MM.1S (cell line): ENCODE measurements around the gene RHOT2.

Source experiments
- DNase-seq: peaks from one replicate; pipeline ENCODE4 v3.0.0-alpha.2; 2015
- H2AFZ ChIP-seq: fragments of 300-600 bp; sonication (generic); 2 replicates; pipeline ENCODE4 v1.6.0; 2016; ENCODE audit warnings: antibody characterized with exemption, low read length
- H3F3A ChIP-seq: fragments of 300-600 bp; sonication (generic); 2 replicates; pipeline ENCODE4 v1.6.1; 2016; ENCODE audit warnings: mild to moderate bottlenecking, antibody characterized with exemption, low read length, moderate library complexity, mixed read lengths; ENCODE audit not compliant: insufficient read depth
- H3K27ac ChIP-seq: fragments of 300-600 bp; sonication (generic); 2 replicates; pipeline ENCODE4 v1.5.1; 2016; ENCODE audit warnings: mild to moderate bottlenecking, low read length
- H3K27me3 ChIP-seq: fragments of 300-600 bp; sonication (generic); replicated peaks from 2 replicates; pipeline ENCODE4 v1.6.0; 2016; ENCODE audit warnings: low read length; ENCODE audit not compliant: insufficient read depth
- H3K36me3 ChIP-seq: fragments of 300-600 bp; sonication (generic); replicated peaks from 2 replicates; pipeline ENCODE4 v1.6.1; 2016; ENCODE audit warnings: mild to moderate bottlenecking, low read length, mixed read lengths; ENCODE audit not compliant: insufficient read depth
- H3K4me1 ChIP-seq: fragments of 300-600 bp; sonication (generic); 2 replicates; pipeline ENCODE4 v1.6.1; 2016; ENCODE audit warnings: low read length, mixed read lengths
- H3K4me2 ChIP-seq: fragments of 300-600 bp; sonication (generic); 2 replicates; pipeline ENCODE4 v1.6.0; 2016; ENCODE audit warnings: low read depth, low read length
- H3K4me3 ChIP-seq: fragments of 300-600 bp; sonication (generic); 2 replicates; pipeline ENCODE4 v1.5.1; 2016; ENCODE audit warnings: low read length, mixed read lengths
- H3K79me2 ChIP-seq: fragments of 300-600 bp; sonication (generic); 2 replicates; pipeline ENCODE4 v1.6.1; 2016; ENCODE audit warnings: mixed run types, low read length, mixed read lengths
- H3K9ac ChIP-seq: fragments of 300-600 bp; sonication (generic); 2 replicates; pipeline ENCODE4 v1.6.1; 2016; ENCODE audit warnings: low read length, mixed read lengths
- H3K9me2 ChIP-seq: fragments of 300-600 bp; sonication (generic); replicated peaks from 2 replicates; pipeline ENCODE4 v1.6.1; 2016; ENCODE audit warnings: mild to moderate bottlenecking, low read length, mixed read lengths; ENCODE audit not compliant: insufficient read depth
- H3K9me3 ChIP-seq: fragments of 300-600 bp; sonication (generic); replicated peaks from 2 replicates; pipeline ENCODE4 v1.6.1; 2016; ENCODE audit warnings: mild to moderate bottlenecking, low read length, mixed read lengths; ENCODE audit not compliant: insufficient read depth
- H4K20me1 ChIP-seq: fragments of 300-600 bp; sonication (generic); 2 replicates; pipeline ENCODE4 v1.6.1; 2016; ENCODE audit warnings: mild to moderate bottlenecking, low read length, moderate library complexity, mixed read lengths; ENCODE audit not compliant: insufficient read depth
- EZH2 ChIP-seq: fragments of 300-600 bp; sonication (generic); optimal IDR thresholded peaks from 2 replicates; pipeline ENCODE3; 2017; ENCODE audit warnings: low read depth, mild to moderate bottlenecking, antibody characterized with exemption, low read length, mixed read lengths
- EZH2phosphoT487 ChIP-seq: fragments of 300-600 bp; sonication (generic); IDR thresholded peaks from 2 replicates; pipeline ENCODE4 v1.6.1; 2018; ENCODE audit warnings: antibody characterized with exemption, low read length
- TF ChIP-seq, protein P1 (sequence below): fragments of 300-600 bp; sonication (generic); IDR thresholded peaks from 2 replicates; pipeline ENCODE4 v1.5.1; 2016; ENCODE audit warnings: antibody characterized with exemption, low read length, mixed read lengths

The RHOT2 gene

DNA sequence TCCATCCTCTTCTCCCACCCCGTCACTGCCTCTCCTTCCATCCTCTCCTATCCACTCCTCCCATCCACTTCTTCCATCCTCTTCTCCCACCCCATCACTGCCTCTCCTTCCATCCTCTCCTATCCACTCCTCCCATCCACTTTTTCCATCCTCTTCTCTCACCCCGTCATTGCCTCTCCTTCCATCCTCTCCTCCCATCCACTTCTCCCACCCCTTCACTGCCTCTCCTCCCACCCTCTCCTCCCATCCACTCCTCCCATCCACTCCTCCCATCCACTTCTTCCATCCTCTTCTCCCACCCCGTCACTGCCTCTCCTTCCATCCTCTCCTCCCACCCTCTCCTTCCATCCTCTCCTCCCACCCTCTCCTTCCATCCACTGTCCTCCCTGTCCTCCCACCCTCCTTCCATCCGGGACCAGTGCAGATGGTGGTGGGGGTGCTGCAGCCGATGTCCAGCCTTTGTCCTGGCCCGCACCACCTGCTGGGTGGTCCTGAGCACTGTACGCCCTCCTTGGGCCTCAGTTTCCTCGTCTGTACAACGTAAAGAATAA lies 36.0 kb upstream of the RHOT2 start:
- Histone ChIP-seq H3K36me3 (no peaks in the 10 kb centered on the region), H3K27me3 (no peaks in the 10 kb centered on the region), H2AFZ (no peak overlapping the region), H3K9ac (no peak overlapping the region), H3K4me3 (no peak overlapping the region), H4K20me1 (no peaks in the 10 kb centered on the region), H3K4me1 (0 out of 2 replicates have a peak, but pooled peaks cover 3% of the 10 kb centered on the region), H3K27ac (no peak overlapping the region), H3K79me2 (peaks cover 16% of the 10 kb centered on the region), H3K9me3 (no peaks in the 10 kb centered on the region), H3F3A (peaks cover 3% of the 10 kb centered on the region; the same call in 1 of the 2 replicates), H3K4me2 (no peak overlapping the region), H3K9me2 (no peaks in the 10 kb centered on the region)
- TF ChIP-seq EZH2phosphoT487 (no peak), EZH2 (no peak)
- TF ChIP-seq, protein P1, sequence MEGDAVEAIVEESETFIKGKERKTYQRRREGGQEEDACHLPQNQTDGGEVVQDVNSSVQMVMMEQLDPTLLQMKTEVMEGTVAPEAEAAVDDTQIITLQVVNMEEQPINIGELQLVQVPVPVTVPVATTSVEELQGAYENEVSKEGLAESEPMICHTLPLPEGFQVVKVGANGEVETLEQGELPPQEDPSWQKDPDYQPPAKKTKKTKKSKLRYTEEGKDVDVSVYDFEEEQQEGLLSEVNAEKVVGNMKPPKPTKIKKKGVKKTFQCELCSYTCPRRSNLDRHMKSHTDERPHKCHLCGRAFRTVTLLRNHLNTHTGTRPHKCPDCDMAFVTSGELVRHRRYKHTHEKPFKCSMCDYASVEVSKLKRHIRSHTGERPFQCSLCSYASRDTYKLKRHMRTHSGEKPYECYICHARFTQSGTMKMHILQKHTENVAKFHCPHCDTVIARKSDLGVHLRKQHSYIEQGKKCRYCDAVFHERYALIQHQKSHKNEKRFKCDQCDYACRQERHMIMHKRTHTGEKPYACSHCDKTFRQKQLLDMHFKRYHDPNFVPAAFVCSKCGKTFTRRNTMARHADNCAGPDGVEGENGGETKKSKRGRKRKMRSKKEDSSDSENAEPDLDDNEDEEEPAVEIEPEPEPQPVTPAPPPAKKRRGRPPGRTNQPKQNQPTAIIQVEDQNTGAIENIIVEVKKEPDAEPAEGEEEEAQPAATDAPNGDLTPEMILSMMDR, result no peak
- DNase-seq, result no peak

DNA sequence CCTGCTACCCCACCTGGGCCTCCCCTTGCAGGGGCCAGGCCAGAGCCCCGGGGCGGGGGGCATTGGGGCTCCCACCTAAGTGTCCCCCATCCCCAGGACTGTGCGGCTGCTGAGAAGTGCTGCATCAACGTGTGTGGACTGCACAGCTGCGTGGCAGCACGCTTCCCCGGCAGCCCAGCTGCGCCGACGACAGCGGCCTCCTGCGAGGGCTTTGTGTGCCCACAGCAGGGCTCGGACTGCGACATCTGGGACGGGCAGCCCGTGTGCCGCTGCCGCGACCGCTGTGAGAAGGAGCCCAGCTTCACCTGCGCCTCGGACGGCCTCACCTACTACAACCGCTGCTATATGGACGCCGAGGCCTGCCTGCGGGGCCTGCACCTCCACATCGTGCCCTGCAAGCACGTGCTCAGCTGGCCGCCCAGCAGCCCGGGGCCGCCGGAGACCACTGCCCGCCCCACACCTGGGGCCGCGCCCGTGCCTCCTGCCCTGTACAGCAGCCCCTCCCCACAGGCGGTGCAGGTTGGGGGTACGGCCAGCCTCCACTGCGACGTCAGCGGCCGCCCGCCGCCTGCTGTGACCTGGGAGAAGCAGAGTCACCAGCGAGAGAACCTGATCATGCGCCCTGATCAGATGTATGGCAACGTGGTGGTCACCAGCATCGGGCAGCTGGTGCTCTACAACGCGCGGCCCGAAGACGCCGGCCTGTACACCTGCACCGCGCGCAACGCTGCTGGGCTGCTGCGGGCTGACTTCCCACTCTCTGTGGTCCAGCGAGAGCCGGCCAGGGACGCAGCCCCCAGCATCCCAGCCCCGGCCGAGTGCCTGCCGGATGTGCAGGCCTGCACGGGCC lies 35.2 kb upstream of the RHOT2 start:
- Histone ChIP-seq H2AFZ (no peak overlapping the region), H3K9me3 (no peaks in the 10 kb centered on the region), H3K36me3 (no peaks in the 10 kb centered on the region), H3K9ac (no peak overlapping the region), H3K9me2 (no peaks in the 10 kb centered on the region), H3K79me2 (peaks cover 16% of the 10 kb centered on the region), H3K4me2 (no peak overlapping the region), H3K27ac (no peak overlapping the region), H3K4me1 (0 out of 2 replicates have a peak, but pooled peaks cover 3% of the 10 kb centered on the region), H3K27me3 (no peaks in the 10 kb centered on the region), H3K4me3 (no peak overlapping the region), H3F3A (peaks cover 3% of the 10 kb centered on the region; the same call in 1 of the 2 replicates), H4K20me1 (no peaks in the 10 kb centered on the region)
- TF ChIP-seq, protein P1, result no peak
- no peak for TF ChIP-seq EZH2
- TF ChIP-seq EZH2phosphoT487, result no peak
- DNase-seq, result no peak

DNA sequence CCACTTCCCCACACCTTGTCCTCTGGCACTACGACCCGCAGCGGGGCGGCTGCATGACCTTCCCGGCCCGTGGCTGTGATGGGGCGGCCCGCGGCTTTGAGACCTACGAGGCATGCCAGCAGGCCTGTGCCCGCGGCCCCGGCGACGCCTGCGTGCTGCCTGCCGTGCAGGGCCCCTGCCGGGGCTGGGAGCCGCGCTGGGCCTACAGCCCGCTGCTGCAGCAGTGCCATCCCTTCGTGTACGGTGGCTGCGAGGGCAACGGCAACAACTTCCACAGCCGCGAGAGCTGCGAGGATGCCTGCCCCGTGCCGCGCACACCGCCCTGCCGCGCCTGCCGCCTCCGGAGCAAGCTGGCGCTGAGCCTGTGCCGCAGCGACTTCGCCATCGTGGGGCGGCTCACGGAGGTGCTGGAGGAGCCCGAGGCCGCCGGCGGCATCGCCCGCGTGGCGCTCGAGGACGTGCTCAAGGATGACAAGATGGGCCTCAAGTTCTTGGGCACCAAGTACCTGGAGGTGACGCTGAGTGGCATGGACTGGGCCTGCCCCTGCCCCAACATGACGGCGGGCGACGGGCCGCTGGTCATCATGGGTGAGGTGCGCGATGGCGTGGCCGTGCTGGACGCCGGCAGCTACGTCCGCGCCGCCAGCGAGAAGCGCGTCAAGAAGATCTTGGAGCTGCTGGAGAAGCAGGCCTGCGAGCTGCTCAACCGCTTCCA lies 34.4 kb upstream of the RHOT2 start:
- H3K4me3 ChIP-seq, result no peak overlapping the region
- H3K36me3 ChIP-seq, result no peaks in the 10 kb centered on the region
- H2AFZ ChIP-seq, result no peak overlapping the region
- H3K9me2 ChIP-seq, result no peaks in the 10 kb centered on the region
- H3K4me2 ChIP-seq, result no peak overlapping the region
- no peak overlapping the region for H3K9ac ChIP-seq
- no peaks in the 10 kb centered on the region for H4K20me1 ChIP-seq
- no peaks in the 10 kb centered on the region for H3K9me3 ChIP-seq
- H3F3A ChIP-seq, result peaks cover 3% of the 10 kb centered on the region; the same call in 1 of the 2 replicates
- DNase-seq, result no peak
- H3K79me2 ChIP-seq, result peaks cover 16% of the 10 kb centered on the region
- no peak overlapping the region for H3K27ac ChIP-seq
- no peak for TF ChIP-seq EZH2phosphoT487
- TF ChIP-seq EZH2, result no peak
- TF ChIP-seq, protein P1, result no peak
- 0 out of 2 replicates have a peak, but pooled peaks cover 3% of the 10 kb centered on the region for H3K4me1 ChIP-seq
- no peaks in the 10 kb centered on the region for H3K27me3 ChIP-seq
